SU-DHL-6 (cell line): ENCODE data around the gene NT5DC3.

ENCODE experiments used
- H2AFZ ChIP-seq: fragments of 200-600 bp; sonication (generic); 2 replicates; pipeline ENCODE4 v1.6.1; 2014; ENCODE audit warnings: low read depth, mild to moderate bottlenecking, moderate library complexity, mixed read lengths, antibody characterized with exemption, low read length; ENCODE audit not compliant: severe bottlenecking
- H3F3A ChIP-seq: fragments of 200-600 bp; shearing (Covaris generic); 2 replicates; pipeline ENCODE4 v1.6.0; 2016; ENCODE audit warnings: antibody characterized with exemption, mild to moderate bottlenecking; ENCODE audit not compliant: insufficient read depth
- H3K27ac ChIP-seq: fragments of 200-600 bp; sonication (generic); 2 replicates; pipeline ENCODE4 v1.5.1; 2016; ENCODE audit warnings: low read depth, mild to moderate bottlenecking, low read length, moderate library complexity, mixed read lengths
- H3K27me3 ChIP-seq: fragments of 200-600 bp; sonication (generic), shearing (Covaris generic); 2 replicates; pipeline ENCODE4 v1.6.0; 2014; ENCODE audit warnings: mild to moderate bottlenecking, low read length
- H3K36me3 ChIP-seq: fragments of 200-600 bp; sonication (generic); 2 replicates; pipeline ENCODE4 v1.6.1; 2014; ENCODE audit warnings: mild to moderate bottlenecking, low read length, mixed read lengths
- H3K4me2 ChIP-seq: fragments of 300-600, 200-600 bp; shearing (Covaris generic), sonication (generic); 2 replicates; pipeline ENCODE4 v1.6.0; 2014; ENCODE audit warnings: low read length, low read depth, mild to moderate bottlenecking; ENCODE audit not compliant: poor library complexity, severe bottlenecking
- H3K4me3 ChIP-seq: fragments of 200-600 bp; sonication (generic); 2 replicates; pipeline ENCODE4 v1.5.1; 2014; ENCODE audit warnings: antibody characterized with exemption, low read length, mild to moderate bottlenecking, mixed read lengths; ENCODE audit not compliant: insufficient read depth, poor library complexity, severe bottlenecking
- H3K79me2 ChIP-seq: fragments of 200-600 bp; sonication (generic); 2 replicates; pipeline ENCODE4 v1.6.1; 2014; ENCODE audit warnings: mild to moderate bottlenecking, low read length, moderate library complexity; ENCODE audit not compliant: insufficient read depth
- H3K9ac ChIP-seq: fragments of 200-600 bp; sonication (generic); 2 replicates; pipeline ENCODE4 v1.7.0; 2014; ENCODE audit warnings: mild to moderate bottlenecking, low read length
- H3K9me2 ChIP-seq: fragments of 200-600 bp; sonication (generic); replicated peaks from 2 replicates; pipeline ENCODE4 v1.6.1; 2014; ENCODE audit warnings: low read length; ENCODE audit not compliant: insufficient read depth
- H3K9me3 ChIP-seq: fragments of 200-600 bp; sonication (generic); 2 replicates; pipeline ENCODE4 v1.6.1; 2014; ENCODE audit warnings: low read length, mixed read lengths; ENCODE audit not compliant: insufficient read depth
- H4K20me1 ChIP-seq: fragments of 200-600 bp; sonication (generic); 2 replicates; pipeline ENCODE4 v1.6.1; 2014; ENCODE audit warnings: low read depth, mild to moderate bottlenecking, antibody characterized with exemption, low read length, moderate library complexity, mixed read lengths
- EZH2phosphoT487 ChIP-seq: fragments of 200-600 bp; sonication (generic), shearing (Covaris generic); conservative IDR thresholded peaks from 2 replicates; pipeline ENCODE4 v1.6.1; 2018; ENCODE audit warnings: mild to moderate bottlenecking, antibody characterized with exemption, low read length, moderate library complexity, mixed read lengths
- TF ChIP-seq, protein P1 (sequence below): fragments of 200-600 bp; sonication (generic); IDR thresholded peaks from one replicate; pipeline ENCODE4 v1.5.1; 2017; ENCODE audit warnings: antibody characterized with exemption, mild to moderate bottlenecking, low read length, moderate library complexity; ENCODE audit not compliant: insufficient read depth, poor library complexity, severe bottlenecking

NT5DC3 gene

DNA sequence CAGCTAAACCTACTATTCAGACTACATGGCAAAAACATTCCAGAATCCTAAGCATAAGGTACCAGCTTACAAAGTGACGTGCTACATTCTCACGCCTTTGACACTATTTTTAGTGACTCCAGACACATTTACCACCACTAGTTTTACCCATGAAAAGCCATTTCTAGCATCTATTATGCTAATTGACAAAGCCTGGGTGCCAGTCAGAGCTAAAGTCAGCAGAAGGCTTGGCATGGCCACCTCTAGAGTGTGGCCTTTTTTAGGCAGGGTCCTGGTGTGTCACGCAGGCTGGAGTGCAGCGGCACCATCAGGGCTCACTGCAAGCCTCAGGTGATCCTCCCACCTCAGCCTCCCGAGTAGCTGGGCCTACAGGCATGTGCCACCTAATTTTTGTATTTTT is 75.7 kb downstream of the NT5DC3 start:
- Histone ChIP-seq H3K4me3 (no peak overlapping the region), H3K27me3 (no peaks in the 10 kb centered on the region), H3K9me2 (no peaks in the 10 kb centered on the region), H3K4me2 (no peak overlapping the region), H3F3A (no peaks in the 10 kb centered on the region), H3K79me2 (no peaks in the 10 kb centered on the region), H3K9ac (no peak overlapping the region), H2AFZ (no peak overlapping the region), H4K20me1 (no peaks in the 10 kb centered on the region), H3K27ac (no peak overlapping the region), H3K9me3 (no peaks in the 10 kb centered on the region), H3K36me3 (no peaks in the 10 kb centered on the region)
- no peak for TF ChIP-seq EZH2phosphoT487
- TF ChIP-seq, protein P1, sequence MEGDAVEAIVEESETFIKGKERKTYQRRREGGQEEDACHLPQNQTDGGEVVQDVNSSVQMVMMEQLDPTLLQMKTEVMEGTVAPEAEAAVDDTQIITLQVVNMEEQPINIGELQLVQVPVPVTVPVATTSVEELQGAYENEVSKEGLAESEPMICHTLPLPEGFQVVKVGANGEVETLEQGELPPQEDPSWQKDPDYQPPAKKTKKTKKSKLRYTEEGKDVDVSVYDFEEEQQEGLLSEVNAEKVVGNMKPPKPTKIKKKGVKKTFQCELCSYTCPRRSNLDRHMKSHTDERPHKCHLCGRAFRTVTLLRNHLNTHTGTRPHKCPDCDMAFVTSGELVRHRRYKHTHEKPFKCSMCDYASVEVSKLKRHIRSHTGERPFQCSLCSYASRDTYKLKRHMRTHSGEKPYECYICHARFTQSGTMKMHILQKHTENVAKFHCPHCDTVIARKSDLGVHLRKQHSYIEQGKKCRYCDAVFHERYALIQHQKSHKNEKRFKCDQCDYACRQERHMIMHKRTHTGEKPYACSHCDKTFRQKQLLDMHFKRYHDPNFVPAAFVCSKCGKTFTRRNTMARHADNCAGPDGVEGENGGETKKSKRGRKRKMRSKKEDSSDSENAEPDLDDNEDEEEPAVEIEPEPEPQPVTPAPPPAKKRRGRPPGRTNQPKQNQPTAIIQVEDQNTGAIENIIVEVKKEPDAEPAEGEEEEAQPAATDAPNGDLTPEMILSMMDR = no peak

DNA sequence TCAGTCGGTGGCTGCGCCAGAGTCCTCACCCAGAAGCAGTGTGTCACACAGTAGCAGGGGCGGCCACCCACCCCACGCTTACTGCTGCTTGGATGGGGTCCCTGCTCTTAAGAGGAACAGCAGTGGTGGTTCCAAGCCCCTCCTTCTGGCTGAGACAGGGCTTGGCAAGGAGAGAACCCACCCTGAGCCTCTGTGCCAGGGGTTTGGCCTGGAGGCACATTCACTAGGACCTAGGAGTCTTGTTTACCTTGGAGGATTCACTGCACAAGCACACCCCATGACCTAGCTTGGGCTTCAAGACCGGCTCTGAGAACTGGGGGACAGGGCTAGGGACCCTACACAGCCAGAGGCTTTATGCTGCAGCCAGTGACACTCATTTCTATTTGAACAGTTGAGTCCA is 78.6 kb downstream of the NT5DC3 start:
- no peak overlapping the region for H3K27ac ChIP-seq
- H3K9me3 ChIP-seq = no peaks in the 10 kb centered on the region
- no peak overlapping the region for H3K4me3 ChIP-seq
- no peak overlapping the region for H2AFZ ChIP-seq
- no peaks in the 10 kb centered on the region for H3K27me3 ChIP-seq
- no peaks in the 10 kb centered on the region for H3K79me2 ChIP-seq
- TF ChIP-seq EZH2phosphoT487 = no peak
- TF ChIP-seq, protein P1 = no peak
- no peak overlapping the region for H3K9ac ChIP-seq
- H3K4me2 ChIP-seq = no peak overlapping the region
- no peaks in the 10 kb centered on the region for H3K36me3 ChIP-seq
- no peaks in the 10 kb centered on the region for H3F3A ChIP-seq
- no peaks in the 10 kb centered on the region for H4K20me1 ChIP-seq
- no peaks in the 10 kb centered on the region for H3K9me2 ChIP-seq

DNA sequence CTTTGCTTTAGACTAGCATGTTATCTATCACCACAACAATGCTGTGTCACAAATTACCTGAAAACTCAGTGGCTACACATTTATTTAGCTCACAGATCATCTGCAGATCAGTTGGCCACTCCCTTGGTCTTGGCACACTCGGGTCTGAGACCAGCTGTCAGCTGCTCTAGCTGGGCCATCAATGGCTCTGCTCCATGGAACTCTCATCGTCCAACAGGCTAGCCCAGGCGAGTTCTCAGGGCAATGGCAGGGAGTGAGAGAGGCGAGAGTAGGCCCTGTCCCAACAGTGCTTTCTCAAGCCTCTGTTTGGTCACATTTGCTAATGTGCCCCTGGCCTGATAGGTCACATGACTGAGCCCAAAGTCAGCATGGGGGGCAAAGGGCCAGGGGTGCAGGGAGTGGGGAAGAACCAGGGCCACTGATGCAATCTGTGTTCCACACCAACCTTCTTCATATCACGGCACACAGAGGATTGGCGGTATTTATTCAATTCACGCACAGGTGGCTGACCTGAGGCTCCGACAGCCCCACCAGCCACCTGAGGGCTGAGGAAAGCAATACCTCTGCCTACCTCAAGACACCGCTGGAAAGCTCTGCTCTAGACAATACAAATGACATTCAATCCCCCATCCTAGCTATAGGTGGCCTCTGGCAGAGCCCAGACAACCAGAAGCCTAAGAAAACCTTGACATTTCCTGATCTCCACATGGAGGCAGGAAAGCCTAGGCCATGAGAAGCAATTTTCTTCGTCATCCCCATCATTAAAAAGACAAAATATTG is 82.5 kb downstream of the NT5DC3 start:
- H3K36me3 ChIP-seq = no peaks in the 10 kb centered on the region
- H3K4me3 ChIP-seq = no peak overlapping the region
- H3K27me3 ChIP-seq = no peaks in the 10 kb centered on the region
- no peaks in the 10 kb centered on the region for H3K79me2 ChIP-seq
- H2AFZ ChIP-seq = no peak overlapping the region
- TF ChIP-seq EZH2phosphoT487 = no peak
- TF ChIP-seq, protein P1 = no peak
- no peaks in the 10 kb centered on the region for H3K9me3 ChIP-seq
- H3K9ac ChIP-seq = no peak overlapping the region
- H3K9me2 ChIP-seq = no peaks in the 10 kb centered on the region
- no peak overlapping the region for H3K27ac ChIP-seq
- no peaks in the 10 kb centered on the region for H3F3A ChIP-seq
- H4K20me1 ChIP-seq = no peaks in the 10 kb centered on the region
- no peak overlapping the region for H3K4me2 ChIP-seq
